ENCODE data around the gene C9orf152.

The C9orf152 gene

DNA sequence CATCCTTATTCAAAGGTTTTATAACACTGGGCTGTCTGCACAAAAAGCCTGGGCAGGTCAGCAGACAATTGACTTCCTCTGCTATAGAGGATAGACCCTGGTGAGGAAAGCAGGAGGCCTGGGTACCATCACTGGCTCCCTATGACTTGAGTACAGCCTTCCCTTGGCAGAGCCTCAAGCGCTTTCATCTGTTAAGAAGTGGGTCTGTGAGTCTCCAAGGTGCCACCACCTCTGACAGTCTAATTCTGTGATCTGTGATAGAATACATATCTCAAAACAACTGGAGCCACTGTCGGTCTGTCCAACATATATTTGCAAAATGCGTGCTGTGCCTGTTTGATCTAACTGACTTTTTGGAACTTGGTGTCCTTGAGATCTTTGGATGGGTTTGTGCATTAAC lies 52.2 kb downstream of the C9orf152 start:
- Mint-ChIP-seq H3K4me3 (no peak overlapping the region), H3K4me1 (peaks cover 70% of the 10 kb centered on the region), H3K9me3 (no peaks in the 10 kb centered on the region), H3K27me3 (no peaks in the 10 kb centered on the region), H3K27ac (peak overlapping the region; percentile 80), H3K36me3 (peaks cover 28% of the 10 kb centered on the region)
- ATAC-seq (ENCODE audit: low read depth) (no peak), DNase-seq (ENCODE audit: low spot score in 2 of 2) (no peak)

DNA sequence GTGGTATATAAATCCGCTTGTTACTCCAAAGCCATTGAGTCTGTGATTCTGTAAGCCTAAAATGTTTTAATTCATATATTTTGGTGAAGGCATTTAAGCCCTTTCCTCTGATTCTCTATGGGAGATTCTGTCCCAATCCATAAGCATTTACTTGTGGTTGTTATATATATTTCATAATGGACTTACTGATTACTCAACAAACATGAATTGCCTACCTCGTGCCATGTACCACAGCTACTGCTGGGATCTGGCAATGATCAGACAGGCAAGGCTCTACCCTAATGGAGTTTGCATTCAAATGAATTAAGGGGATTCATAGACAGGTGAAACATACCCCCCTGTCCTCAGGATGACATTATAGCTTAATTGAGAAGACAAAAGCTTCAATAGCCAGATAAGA lies 54.5 kb downstream of the C9orf152 start:
- Mint-ChIP-seq H3K36me3 (peaks cover 30% of the 10 kb centered on the region), H3K4me3 (no peak overlapping the region), H3K27me3 (no peaks in the 10 kb centered on the region), H3K4me1 (peaks cover 67% of the 10 kb centered on the region), H3K9me3 (peaks cover 4% of the 10 kb centered on the region), H3K27ac (peak overlapping the region; percentile 93)
- DNase-seq (ENCODE audit: low spot score in 2 of 2) = no peak
- ATAC-seq (ENCODE audit: low read depth) = no peak

DNA sequence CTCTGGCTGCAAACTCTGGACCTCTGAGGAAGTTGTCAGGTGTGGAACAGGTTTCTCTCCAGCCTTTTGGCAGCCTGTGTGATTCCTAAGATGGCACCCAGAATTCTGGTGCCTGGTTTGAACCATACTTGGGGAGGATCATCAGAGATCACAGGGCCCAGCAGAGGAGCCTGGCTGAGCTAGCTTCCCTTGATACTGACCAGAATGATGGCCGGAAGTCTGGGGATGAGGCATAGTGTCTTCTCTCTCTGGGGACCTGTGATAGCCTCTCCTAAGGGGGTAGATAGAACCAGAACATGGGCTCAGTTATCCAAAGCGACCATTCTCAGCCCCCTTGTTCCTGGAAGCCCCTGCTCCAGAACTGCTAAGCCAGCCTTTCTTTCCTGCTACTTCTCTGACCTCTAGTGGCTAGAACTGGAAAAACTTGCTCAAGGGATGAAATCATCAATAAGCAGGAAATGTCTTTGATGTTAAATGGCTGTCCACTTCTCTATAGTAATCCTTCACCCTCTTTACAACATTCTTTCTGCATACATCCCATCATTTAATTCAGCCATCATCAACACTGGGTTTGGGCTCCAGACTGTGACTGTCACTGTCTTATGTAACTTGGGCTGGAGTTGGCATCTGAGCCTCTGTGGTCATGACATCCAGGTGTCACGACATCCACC lies 55.1 kb downstream of the C9orf152 start:
- H3K36me3 Mint-ChIP-seq = peaks cover 30% of the 10 kb centered on the region
- peaks cover 4% of the 10 kb centered on the region for H3K9me3 Mint-ChIP-seq
- ATAC-seq (ENCODE audit: low read depth) (peak; percentile 20), DNase-seq (ENCODE audit: low spot score in 2 of 2) (peak; percentile 33 to 52)
- peaks cover 67% of the 10 kb centered on the region for H3K4me1 Mint-ChIP-seq
- H3K4me3 Mint-ChIP-seq = peak overlapping the region; percentile 73
- H3K27me3 Mint-ChIP-seq = no peaks in the 10 kb centered on the region
- H3K27ac Mint-ChIP-seq = peak overlapping the region; percentile 93

Measured in memory B cell (primary cell).